CD4-positive, alpha-beta T cell treated with Interleukin-4 for 1 hour (primary cell): Measurements from ENCODE around the gene ARHGAP18.

Experiments
- DNase-seq, 2 donors: peaks; one replicate each; pipeline ENCODE4 v3.0.0-alpha.2; 2020 to 2022

Gene ARHGAP18

GRCh38 chr6:129663531-129663930, 46.4 kb downstream of the ARHGAP18 start:
- DNase-seq = no peak

- no peak for DNase-seq
Measured at GRCh38 chr6:129662980-129663431, 47.0 kb downstream of the ARHGAP18 start.

GRCh38 chr6:129662406-129662766, 47.6 kb downstream of the ARHGAP18 start:
- DNase-seq = no peak

GRCh38 chr6:129661536-129662405, 48.2 kb downstream of the ARHGAP18 start:
- DNase-seq = no peak

GRCh38 chr6:129660346-129660676, 49.7 kb downstream of the ARHGAP18 start:
- no peak for DNase-seq

DNA sequence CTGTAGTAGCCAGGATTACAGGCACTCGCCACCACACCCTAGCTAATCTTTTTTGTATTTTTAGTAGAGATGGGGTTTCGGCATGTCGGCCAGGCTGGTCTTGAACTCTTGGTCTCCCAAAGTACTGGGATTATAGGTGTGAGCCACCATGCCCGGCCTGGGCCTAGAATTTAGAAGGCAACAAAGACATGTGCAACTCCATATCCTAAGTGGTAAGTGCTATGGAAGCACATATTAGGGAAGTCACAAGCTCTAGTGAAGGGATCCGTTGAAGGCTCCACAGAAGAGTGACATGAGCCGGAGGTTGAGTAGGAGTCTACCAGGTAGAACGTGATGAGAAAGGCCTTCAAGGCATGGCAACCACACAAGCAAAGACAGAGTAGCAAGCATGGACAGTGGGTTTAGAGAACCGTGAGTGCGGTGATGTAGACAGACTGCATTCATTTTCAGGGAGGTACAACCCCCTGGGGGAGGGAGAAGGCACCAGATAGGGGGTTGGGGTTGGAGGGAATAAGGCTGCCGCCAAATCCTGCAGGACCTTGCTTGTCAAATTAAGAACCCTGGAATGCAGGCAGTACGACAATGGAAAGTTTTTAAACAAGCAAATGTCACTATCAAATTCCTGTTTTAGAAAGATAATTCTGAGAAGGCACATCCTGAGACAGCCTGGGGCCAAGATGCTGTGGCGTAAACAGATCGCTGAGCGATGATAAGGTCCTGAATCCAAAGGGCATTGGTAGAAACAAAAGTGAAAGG, 50.2 kb downstream of the ARHGAP18 start:
- DNase-seq = no peak

- DNase-seq = no peak
Measured at GRCh38 chr6:129659167-129659566, 50.8 kb downstream of the ARHGAP18 start.

DNA sequence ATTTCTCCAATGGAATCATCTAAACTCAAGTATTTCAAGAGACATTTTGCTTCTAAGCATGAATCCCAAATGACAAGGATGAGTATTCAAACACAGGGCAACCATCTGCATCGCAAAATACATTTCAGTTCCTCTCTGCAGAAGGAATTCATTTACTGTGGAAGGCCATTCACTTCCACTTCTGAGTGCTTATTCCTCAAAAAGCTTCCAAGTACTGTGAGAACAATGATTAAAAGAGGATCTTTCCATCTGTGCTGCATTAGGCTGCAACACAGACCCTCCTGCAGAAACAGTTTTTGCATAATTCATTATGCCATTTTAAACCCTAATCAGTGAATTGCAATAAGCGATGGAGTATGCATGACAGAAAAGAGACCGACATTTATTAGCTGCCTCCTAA, 52.5 kb downstream of the ARHGAP18 start:
- DNase-seq = no peak

DNA sequence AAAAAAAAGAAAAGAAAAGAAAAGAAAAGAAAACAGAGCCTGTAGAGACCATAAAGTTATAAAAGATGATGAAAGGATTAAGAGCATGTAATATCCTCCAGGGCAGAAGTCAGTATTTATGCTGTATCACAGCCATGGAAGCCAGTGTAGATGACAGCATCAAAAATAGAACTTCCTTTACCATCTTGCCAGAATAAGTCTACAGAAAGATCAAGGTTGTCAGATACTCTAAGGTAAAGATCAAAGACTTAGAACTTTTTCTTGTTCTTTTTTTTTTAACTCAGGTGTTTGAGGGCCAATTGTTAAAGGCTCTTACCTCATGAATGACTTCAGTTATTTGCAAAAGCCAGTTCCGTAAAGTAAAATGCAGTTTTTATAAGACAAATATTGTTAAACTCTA, 54.6 kb downstream of the ARHGAP18 start:
- no peak for DNase-seq

- DNase-seq = no peak
Measured at GRCh38 chr6:129653746-129654145, 56.2 kb downstream of the ARHGAP18 start.

DNA sequence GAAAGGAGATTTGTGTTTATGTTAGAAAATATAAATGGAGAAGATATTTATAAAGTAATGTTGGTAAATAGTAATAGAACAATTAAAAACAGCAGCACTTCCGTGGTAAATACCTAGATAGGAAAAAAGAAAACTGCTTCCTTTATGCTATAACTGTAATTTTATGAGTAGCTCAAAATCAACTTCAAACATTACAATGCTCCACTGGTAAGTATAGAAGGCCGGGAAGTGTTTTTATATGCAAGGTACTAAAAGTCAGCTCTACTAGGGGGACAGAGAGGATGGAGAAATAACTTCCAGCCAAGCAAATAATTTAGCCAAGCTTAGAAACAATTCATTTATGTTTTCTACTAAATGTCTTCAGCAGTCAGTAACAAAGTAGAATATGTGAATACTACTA, 56.7 kb downstream of the ARHGAP18 start:
- DNase-seq = no peak

DNA sequence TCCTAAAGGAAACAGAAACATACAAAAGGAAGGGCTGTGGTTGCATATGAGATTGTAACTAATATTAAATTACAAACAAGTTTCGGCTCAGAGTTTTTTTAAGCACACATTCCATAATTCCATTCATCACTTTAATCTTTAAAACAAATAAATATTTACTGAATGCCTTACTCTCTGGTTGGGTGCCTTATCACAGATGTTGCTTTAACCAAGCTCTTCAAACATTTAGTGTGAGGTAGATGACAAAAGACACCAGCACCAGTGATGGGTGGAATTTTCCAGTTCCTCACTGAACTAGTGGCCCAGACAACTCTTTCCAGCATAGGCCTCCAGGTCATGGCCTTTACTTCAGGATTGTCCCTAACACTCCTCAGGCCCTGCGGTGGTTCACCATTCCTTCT, 58.7 kb downstream of the ARHGAP18 start:
- no peak for DNase-seq

DNA sequence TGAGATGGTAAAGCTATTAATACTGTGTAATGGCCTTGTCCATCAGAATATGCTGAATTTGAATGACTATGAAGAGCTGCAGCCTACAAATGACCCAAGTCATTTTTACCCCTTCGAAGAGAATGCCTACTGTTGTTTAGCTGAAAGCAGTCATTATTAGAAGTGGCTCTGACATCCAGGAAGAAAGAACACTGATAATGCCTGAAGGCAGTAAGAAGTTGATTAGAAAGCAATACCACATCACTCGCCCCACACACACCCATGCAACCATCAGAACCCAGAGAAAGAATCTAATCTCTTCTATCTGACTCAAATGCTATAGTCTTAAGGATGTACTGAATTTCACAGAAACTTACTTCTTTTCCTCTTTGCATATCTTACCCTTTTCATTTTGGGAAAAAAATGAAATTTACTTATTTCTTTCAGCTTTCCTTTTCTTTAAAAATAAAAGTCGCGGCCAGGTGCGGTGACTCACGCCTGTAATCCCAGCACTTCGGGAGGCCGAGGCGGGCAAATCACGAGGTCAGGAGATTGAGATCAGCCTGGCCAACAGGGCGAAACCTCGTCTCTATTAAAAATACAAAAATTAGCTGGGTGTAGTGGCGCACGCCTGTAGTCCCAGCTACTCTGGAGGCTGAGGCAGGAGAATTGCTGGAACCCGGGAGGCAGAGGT, 61.0 kb downstream of the ARHGAP18 start:
- DNase-seq = no peak

GRCh38 chr6:129647044-129647443, 62.9 kb downstream of the ARHGAP18 start:
- DNase-seq = no peak

DNA sequence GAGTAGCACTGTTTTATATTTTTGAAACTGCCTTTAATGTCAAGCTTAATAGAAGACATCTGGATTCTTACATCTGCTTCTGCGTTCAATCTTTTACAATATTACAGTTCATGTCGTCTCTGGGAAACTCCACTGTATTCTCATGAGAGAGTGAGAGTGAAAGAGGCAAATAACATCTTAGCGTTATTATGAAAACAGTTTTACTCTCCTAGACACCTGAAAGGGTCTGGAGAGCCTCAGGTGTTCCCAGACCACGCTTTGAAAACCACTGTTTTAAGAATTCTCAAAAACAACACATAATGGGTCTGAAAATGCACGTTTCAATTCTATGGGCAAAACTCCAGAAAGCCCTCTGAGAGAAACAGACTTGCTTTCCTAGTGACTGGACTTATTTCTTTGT, 63.3 kb downstream of the ARHGAP18 start:
- no peak for DNase-seq

- DNase-seq = no peak
Measured at GRCh38 chr6:129645830-129646579, 64.0 kb downstream of the ARHGAP18 start.

- DNase-seq = no peak
Measured at GRCh38 chr6:129645106-129645829, 64.7 kb downstream of the ARHGAP18 start.

GRCh38 chr6:129644567-129645015, 65.4 kb downstream of the ARHGAP18 start:
- DNase-seq = no peak

- DNase-seq = no peak
Measured at GRCh38 chr6:129643968-129644367, 66.0 kb downstream of the ARHGAP18 start.

DNA sequence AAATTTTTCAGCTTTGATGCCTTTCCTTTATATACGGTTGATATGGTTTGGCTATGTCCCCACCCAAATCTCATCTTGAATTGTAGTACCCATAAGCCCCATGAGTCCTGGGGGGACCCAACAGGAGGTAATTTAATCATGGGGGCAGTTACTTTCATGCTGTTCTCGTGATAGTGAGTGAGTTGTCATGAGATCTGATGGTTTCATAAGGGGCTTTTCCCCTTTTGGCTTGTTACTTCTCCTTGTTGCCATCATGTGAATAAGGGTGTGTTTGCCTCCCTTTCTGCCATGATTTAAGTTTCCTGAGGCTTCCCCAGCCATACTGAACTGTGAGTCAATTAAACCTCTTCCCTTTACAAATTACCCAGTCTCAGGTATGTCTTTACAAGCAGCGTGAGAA, 66.8 kb downstream of the ARHGAP18 start:
- DNase-seq = no peak

DNA sequence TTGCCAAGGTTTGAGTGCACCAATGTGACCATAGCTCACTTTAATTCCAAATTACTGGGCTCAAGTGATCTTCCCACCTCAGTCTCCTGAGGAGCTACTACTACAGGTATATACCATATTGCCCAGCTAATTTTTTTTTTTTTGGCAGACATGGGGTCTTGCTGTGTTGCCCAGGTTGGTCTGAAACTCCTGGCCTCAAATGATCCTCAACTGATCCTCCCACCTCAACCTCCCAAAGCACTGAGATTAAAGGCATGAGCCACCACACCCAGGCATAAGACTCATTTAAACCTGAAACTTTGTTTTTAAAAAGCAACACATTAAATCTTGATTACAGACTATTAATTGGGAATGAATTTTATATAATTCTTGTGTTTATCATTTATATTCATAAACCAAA, 67.7 kb downstream of the ARHGAP18 start:
- DNase-seq = no peak

DNA sequence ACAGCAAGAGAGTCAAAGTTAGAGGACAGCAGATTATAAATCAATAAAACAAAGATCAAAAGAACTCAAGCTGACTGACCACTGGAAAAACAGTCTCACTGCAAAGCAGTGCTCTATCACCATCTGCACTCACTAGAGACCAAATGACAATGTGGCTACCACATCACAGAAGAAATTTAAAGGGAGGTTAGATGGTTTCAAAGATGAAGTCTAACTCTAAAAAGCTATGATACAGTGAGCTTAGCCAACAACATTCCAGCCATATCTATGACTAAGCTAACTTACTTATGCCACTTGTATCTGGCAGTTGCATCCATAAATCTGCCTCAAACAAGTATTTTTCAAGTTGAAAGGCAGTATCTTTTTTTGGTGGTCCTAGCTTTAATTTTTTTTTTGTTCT, 68.6 kb downstream of the ARHGAP18 start:
- no peak for DNase-seq
